Astrocyte of the cerebellum (primary cell): ENCODE measurements around the gene GMDS.

Source experiments
- DNase-seq: peaks from one replicate; pipeline ENCODE4 v3.0.0-alpha.2; 2011; ENCODE audit warnings: low read depth
- H3K4me3 ChIP-seq: 2 replicates; pipeline ENCODE4 v1.5.1; 2011; ENCODE audit warnings: mild to moderate bottlenecking, low read depth, low read length, moderate library complexity
- CTCF ChIP-seq: IDR thresholded peaks from 2 replicates; pipeline ENCODE4 v1.5.1; 2012; ENCODE audit warnings: low read length, low read depth, moderate library complexity, mild to moderate bottlenecking; ENCODE audit errors: missing control alignments
- in situ Hi-C: cut with HindIII; loops from 2 replicates; pipeline ENCODE4 v1.10.0; 2017; ENCODE audit warnings: low sequenced_read_pairs

GMDS gene

GRCh38 chr6:1786455-1787453 lies 458.7 kb downstream of the GMDS start:
- no peak overlapping the region for H3K4me3 ChIP-seq
- in situ Hi-C loops: loop anchor here (5.0 kb wide), 1 partner anchor 64 kb away; no protein-coding TSS in a partner anchor
- DNase-seq: no peak
- no peak for TF ChIP-seq CTCF

GRCh38 chr6:1784422-1784884 lies 461.0 kb downstream of the GMDS start:
- TF ChIP-seq CTCF: no peak
- no peak for DNase-seq
- in situ Hi-C loops: no loop called here

GRCh38 chr6:1781817-1782184 lies 463.6 kb downstream of the GMDS start:
- DNase-seq: no peak
- TF ChIP-seq CTCF: no peak
- in situ Hi-C loops: no loop called here
- H3K4me3 ChIP-seq: no peak overlapping the region

More at GRCh38 chr6:1784422-1784884, 461.0 kb downstream of the GMDS start:
- no peak overlapping the region for H3K4me3 ChIP-seq

- no peak overlapping the region for H3K4me3 ChIP-seq
- in situ Hi-C loops: no loop called here
- TF ChIP-seq CTCF: no peak
- peak; percentile 26 for DNase-seq
Measured at GRCh38 chr6:1781152-1781816, 464.1 kb downstream of the GMDS start.

GRCh38 chr6:1780251-1780867 lies 465.0 kb downstream of the GMDS start:
- no peak for TF ChIP-seq CTCF
- no peak overlapping the region for H3K4me3 ChIP-seq
- in situ Hi-C loops: no loop called here
- DNase-seq: no peak

GRCh38 chr6:1778686-1779235 lies 466.6 kb downstream of the GMDS start:
- no peak for TF ChIP-seq CTCF
- H3K4me3 ChIP-seq: no peak overlapping the region
- DNase-seq: no peak
- in situ Hi-C loops: no loop called here
